HUES48 (cell line): Measurements from ENCODE around the gene TNMD.
A peak's percentile ranks its signal among the peaks of the same experiment; 100 is the strongest.

ENCODE experiments used
- H3K27ac ChIP-seq: one replicate; pipeline ENCODE4 v1.7.0; 2013; ENCODE audit warnings: low read depth, low read length, inconsistent platforms
- H3K27me3 ChIP-seq: 2 replicates; pipeline ENCODE4 v1.6.1; 2013; ENCODE audit warnings: mild to moderate bottlenecking, low read length; ENCODE audit not compliant: control insufficient read depth, insufficient read depth
- H3K36me3 ChIP-seq: 2 replicates; pipeline ENCODE4 v1.6.1; 2013; ENCODE audit warnings: low read length; ENCODE audit not compliant: control insufficient read depth, insufficient read depth
- H3K4me1 ChIP-seq: 2 replicates; pipeline ENCODE4 v1.6.1; 2013; ENCODE audit warnings: mild to moderate bottlenecking, low read length; ENCODE audit not compliant: control insufficient read depth, insufficient read depth
- H3K4me3 ChIP-seq: 2 replicates; pipeline ENCODE4 v1.5.1; 2013; ENCODE audit warnings: mild to moderate bottlenecking, low read depth, low read length
- H3K9ac ChIP-seq: 2 replicates; pipeline ENCODE4 v1.6.1; 2013; ENCODE audit warnings: mild to moderate bottlenecking, low read depth, low read length, moderate library complexity
- H3K9me3 ChIP-seq: 2 replicates; pipeline ENCODE4 v1.6.1; 2013; ENCODE audit warnings: low read length; ENCODE audit not compliant: control insufficient read depth, insufficient read depth

Gene TNMD

DNA sequence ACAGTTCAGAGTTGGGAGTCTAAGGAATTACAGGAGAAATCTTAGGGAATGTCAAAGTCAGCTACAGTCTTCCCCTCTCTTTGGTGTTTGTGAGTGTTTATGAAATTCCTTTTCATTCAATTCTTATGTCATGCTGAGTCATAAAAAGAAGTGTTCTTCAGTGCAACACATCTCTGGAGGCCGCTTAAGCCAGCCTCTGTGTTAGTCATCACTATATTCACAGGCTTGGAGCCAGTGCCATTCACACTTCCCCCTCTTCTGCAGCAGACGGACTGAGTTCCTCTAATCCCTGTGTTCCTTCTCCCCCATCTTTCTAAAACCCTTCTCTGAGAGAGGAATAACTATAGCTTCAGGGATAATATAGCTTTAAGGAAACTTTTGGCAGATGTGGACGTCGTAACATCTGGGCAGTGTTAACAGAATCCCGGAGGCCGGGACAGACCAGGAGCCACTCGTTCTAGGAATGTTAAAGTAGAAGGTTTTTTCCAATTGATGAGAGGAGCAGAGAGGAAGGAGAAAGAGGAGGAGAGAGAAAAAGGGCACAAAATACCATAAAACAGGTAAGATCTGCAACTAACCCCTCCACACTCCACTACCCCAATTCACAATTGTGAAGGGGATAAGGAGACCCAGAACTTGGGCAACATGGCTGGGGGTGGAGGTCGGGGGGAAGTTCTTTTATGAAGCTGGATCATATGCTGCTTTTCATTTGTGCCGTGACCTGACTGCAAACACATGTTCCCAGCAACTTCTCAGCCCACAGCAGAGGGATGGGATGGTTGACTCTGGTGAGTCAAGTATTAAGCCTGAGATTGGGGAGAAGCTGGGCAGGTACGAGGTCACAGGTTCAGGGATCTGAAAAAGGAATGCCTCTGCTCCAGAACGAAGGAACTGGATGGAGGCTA lies 59.5 kb downstream of the TNMD start, which contains the start of gene SRPX2:
Gene SRPX2, plus strand, starts transcription at position 244 of the 905 bp plus-strand sequence. CDS start 2,124 bp downstream, outside the sequence.
- H3K27me3 ChIP-seq, result peaks cover 10% of the 10 kb centered on the region; the same call in 1 of the 2 replicates
- H3K4me3 ChIP-seq, result no peak within 1 kb of the TSS
- no peaks in the 10 kb centered on the region for H3K36me3 ChIP-seq
- H3K9ac ChIP-seq, result no peak within 1 kb of the TSS
- H3K4me1 ChIP-seq, result peaks cover 19% of the 10 kb centered on the region
- H3K27ac ChIP-seq, result no peak within 1 kb of the TSS
- H3K9me3 ChIP-seq, result no peaks in the 10 kb centered on the region

DNA sequence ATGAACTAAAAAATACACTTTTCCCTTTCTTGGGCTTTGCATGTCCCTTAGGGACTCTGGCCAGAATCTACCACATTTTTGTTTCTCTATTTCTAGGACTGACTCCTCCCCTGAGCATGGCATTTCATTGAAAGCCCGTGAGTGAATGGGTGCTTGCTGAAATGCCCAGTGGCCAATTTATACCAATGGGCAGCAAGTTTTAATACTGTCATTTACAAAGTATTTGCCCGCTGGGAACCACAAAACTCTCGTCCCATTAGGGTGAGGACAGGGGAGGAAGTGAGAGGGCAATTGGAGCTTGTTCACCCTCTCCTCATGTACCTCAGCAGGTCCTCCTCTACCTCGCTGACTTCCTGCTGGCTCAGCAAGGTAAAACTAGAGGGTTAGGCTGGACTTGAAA lies 60.4 kb downstream of the TNMD start:
- Histone ChIP-seq H3K4me3 (no peak overlapping the region), H3K9ac (no peak overlapping the region), H3K36me3 (no peaks in the 10 kb centered on the region), H3K9me3 (no peaks in the 10 kb centered on the region), H3K27me3 (peaks cover 9% of the 10 kb centered on the region; the same call in 1 of the 2 replicates), H3K27ac (no peak overlapping the region), H3K4me1 (peaks cover 28% of the 10 kb centered on the region)

GRCh38 chrX:100647095-100647494 lies 62.4 kb downstream of the TNMD start:
- Histone ChIP-seq H3K27me3 (peaks cover 4% of the 10 kb centered on the region; the same call in 1 of the 2 replicates), H3K36me3 (no peaks in the 10 kb centered on the region), H3K4me3 (no peak overlapping the region), H3K9ac (no peak overlapping the region), H3K4me1 (peaks cover 25% of the 10 kb centered on the region), H3K27ac (no peak overlapping the region), H3K9me3 (no peaks in the 10 kb centered on the region)

DNA sequence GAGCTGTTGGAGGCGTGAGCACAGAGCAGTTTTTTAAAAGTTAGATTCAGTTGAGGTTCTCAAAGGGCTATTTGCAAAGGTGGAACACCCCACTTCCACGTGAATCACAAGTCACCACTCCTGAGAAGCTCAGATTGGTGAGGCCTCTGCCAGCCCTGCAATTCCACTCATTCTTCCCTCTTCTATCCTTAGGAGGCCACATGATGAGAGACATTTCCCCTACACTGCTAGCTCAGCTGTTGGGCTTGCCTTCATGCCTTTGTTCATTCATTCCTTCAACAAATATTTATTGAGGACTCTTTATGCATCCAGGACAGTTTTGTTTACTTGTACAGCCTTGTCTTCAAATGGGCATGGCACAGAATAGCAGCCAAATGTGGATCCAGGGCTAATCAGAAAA lies 63.0 kb downstream of the TNMD start:
- Histone ChIP-seq H3K36me3 (no peaks in the 10 kb centered on the region), H3K4me3 (no peak overlapping the region), H3K27ac (no peak overlapping the region), H3K27me3 (peaks cover 4% of the 10 kb centered on the region; the same call in 1 of the 2 replicates), H3K9me3 (no peaks in the 10 kb centered on the region), H3K4me1 (peaks cover 20% of the 10 kb centered on the region), H3K9ac (no peak overlapping the region)

DNA sequence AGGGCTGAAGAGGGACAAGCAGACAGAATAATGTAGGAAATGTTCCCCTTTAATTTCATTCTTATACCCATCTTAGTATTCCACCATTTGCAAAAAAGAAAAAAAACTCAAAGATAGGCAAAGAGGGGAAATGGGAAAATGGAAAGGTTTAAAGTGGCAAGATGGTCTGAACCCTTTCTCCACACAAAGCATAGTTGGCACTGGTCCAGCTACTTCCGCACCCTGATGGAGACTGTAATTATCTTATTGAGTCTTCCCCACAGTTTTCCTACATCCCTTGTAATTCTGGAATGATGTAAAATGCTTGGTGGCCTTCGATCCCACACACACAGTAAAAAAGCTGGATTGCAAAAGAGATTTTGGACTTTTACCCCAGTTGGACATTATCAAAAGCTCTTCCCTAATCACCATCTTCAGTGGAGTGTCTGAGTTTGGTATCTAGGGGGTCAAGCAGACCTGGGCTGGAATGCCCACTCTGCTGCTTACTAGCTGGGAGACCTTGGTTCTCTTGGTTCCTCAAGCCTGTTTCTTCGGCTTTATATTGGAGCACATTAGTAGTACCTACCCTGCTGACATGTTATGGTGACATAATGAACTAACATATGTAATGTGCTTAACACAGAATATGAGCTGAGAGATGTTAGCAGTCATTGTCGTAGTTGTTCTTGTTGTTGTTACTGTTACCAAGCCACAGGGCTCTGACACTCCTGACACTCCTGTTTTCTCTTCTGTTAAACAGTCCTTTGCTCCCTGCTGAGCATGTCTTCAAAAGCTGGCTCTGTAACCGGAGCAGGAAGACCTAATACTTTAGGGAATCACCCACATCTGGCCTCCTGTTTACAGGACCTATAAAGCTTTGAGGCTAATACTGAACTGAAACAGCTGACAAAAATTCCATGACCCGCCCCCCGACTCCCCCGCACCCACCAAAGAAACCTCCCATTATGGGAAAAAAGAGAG lies 64.0 kb downstream of the TNMD start:
- Histone ChIP-seq H3K9ac (no peak overlapping the region), H3K4me3 (no peak overlapping the region), H3K9me3 (no peaks in the 10 kb centered on the region), H3K27ac (peak overlapping the region; percentile 65), H3K36me3 (no peaks in the 10 kb centered on the region), H3K4me1 (peaks cover 20% of the 10 kb centered on the region), H3K27me3 (peaks cover 7% of the 10 kb centered on the region; the same call in 1 of the 2 replicates)
